Measurements from ENCODE around the gene GHRL. TPM values are rescaled to one million over a fixed set of nuclear protein-coding genes. Genes with fewer than 3 reads are reported as not detected.

Gene GHRL
- total RNA-seq, 2 donors from 2014 or later: 0.54 to 3.0 TPM

GRCh38 chr3:10306156-10306555 lies 13.4 kb upstream of the GHRL start:
- H3K27me3 ChIP-seq (replicated peaks; ENCODE audit: insufficient read depth): no peaks in the 10 kb centered on the region
- no peaks in the 10 kb centered on the region for H3K4me1 ChIP-seq (ENCODE audit: control insufficient read depth in 1 of 2, low read depth in 2 of 2)
- DNase-seq (ENCODE audit: low spot score) (no peak), ATAC-seq (ENCODE audit: insufficient number of reproducible peaks, low FRiP score, low read depth) (no peak)
- H3K36me3 ChIP-seq: peaks cover 66% of the 10 kb centered on the region
- no peaks in the 10 kb centered on the region for H3K9me3 ChIP-seq
- no peak overlapping the region for H3K27ac ChIP-seq
- no peak overlapping the region for H3K4me3 ChIP-seq
- no peak for TF ChIP-seq CTCF (IDR thresholded peaks at IDR 0.05)

- H3K9me3 ChIP-seq: no peaks in the 10 kb centered on the region
- H3K27ac ChIP-seq: no peak overlapping the region
- DNase-seq (ENCODE audit: low spot score) (no peak), ATAC-seq (ENCODE audit: insufficient number of reproducible peaks, low FRiP score, low read depth) (no peak)
- no peaks in the 10 kb centered on the region for H3K27me3 ChIP-seq (replicated peaks; ENCODE audit: insufficient read depth)
- H3K4me1 ChIP-seq (ENCODE audit: control insufficient read depth in 1 of 2, low read depth in 2 of 2): no peaks in the 10 kb centered on the region
- peaks cover 69% of the 10 kb centered on the region for H3K36me3 ChIP-seq
- H3K4me3 ChIP-seq: no peak overlapping the region
- no peak for TF ChIP-seq CTCF (IDR thresholded peaks at IDR 0.05)
Measured at GRCh38 chr3:10305331-10305902, 12.7 kb upstream of the GHRL start.

- no peaks in the 10 kb centered on the region for H3K9me3 ChIP-seq
- H3K4me3 ChIP-seq: no peak overlapping the region
- H3K4me1 ChIP-seq (ENCODE audit: control insufficient read depth in 1 of 2, low read depth in 2 of 2): no peaks in the 10 kb centered on the region
- H3K36me3 ChIP-seq: peaks cover 72% of the 10 kb centered on the region
- no peak for ATAC-seq (ENCODE audit: insufficient number of reproducible peaks, low FRiP score, low read depth)
- no peak for DNase-seq (ENCODE audit: low spot score)
- TF ChIP-seq CTCF (IDR thresholded peaks at IDR 0.05): no peak
- no peak overlapping the region for H3K27ac ChIP-seq
- no peaks in the 10 kb centered on the region for H3K27me3 ChIP-seq (replicated peaks; ENCODE audit: insufficient read depth)
Measured at GRCh38 chr3:10304905-10305304, 12.2 kb upstream of the GHRL start.

- no peak for ATAC-seq (ENCODE audit: insufficient number of reproducible peaks, low FRiP score, low read depth)
- no peak overlapping the region for H3K27ac ChIP-seq
- H3K4me3 ChIP-seq: no peak overlapping the region
- H3K27me3 ChIP-seq (replicated peaks; ENCODE audit: insufficient read depth): no peaks in the 10 kb centered on the region
- H3K4me1 ChIP-seq (ENCODE audit: control insufficient read depth in 1 of 2, low read depth in 2 of 2): no peaks in the 10 kb centered on the region
- H3K36me3 ChIP-seq: peaks cover 68% of the 10 kb centered on the region
- no peak for DNase-seq (ENCODE audit: low spot score)
- TF ChIP-seq CTCF (IDR thresholded peaks at IDR 0.05): no peak
- no peaks in the 10 kb centered on the region for H3K9me3 ChIP-seq
Measured at GRCh38 chr3:10303785-10304184, 11.0 kb upstream of the GHRL start.

- DNase-seq (ENCODE audit: low spot score) (no peak), ATAC-seq (ENCODE audit: insufficient number of reproducible peaks, low FRiP score, low read depth) (no peak)
- Histone ChIP-seq H3K27ac (no peak overlapping the region), H3K9me3 (no peaks in the 10 kb centered on the region), H3K4me3 (no peak overlapping the region), H3K36me3 (peaks cover 68% of the 10 kb centered on the region), H3K27me3 (replicated peaks; ENCODE audit: insufficient read depth) (no peaks in the 10 kb centered on the region), H3K4me1 (ENCODE audit: control insufficient read depth in 1 of 2, low read depth in 2 of 2) (no peaks in the 10 kb centered on the region)
- TF ChIP-seq CTCF (IDR thresholded peaks at IDR 0.05): no peak
Measured at GRCh38 chr3:10303105-10303504, 10.4 kb upstream of the GHRL start.
